GM12872 (cell line): ENCODE measurements around the gene MAPK4.

ENCODE experiments used
- TF ChIP-seq, protein P1 (sequence below): IDR thresholded peaks from 3 replicates; pipeline ENCODE4 v1.5.1; 2011; ENCODE audit warnings: low read depth, mild to moderate bottlenecking, low read length, moderate library complexity; ENCODE audit not compliant: insufficient read depth

MAPK4 gene

GRCh38 chr18:50590593-50590992 is 30.7 kb downstream of the MAPK4 start:
- TF ChIP-seq, protein P1, sequence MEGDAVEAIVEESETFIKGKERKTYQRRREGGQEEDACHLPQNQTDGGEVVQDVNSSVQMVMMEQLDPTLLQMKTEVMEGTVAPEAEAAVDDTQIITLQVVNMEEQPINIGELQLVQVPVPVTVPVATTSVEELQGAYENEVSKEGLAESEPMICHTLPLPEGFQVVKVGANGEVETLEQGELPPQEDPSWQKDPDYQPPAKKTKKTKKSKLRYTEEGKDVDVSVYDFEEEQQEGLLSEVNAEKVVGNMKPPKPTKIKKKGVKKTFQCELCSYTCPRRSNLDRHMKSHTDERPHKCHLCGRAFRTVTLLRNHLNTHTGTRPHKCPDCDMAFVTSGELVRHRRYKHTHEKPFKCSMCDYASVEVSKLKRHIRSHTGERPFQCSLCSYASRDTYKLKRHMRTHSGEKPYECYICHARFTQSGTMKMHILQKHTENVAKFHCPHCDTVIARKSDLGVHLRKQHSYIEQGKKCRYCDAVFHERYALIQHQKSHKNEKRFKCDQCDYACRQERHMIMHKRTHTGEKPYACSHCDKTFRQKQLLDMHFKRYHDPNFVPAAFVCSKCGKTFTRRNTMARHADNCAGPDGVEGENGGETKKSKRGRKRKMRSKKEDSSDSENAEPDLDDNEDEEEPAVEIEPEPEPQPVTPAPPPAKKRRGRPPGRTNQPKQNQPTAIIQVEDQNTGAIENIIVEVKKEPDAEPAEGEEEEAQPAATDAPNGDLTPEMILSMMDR = no peak

GRCh38 chr18:50594012-50594411 is 34.1 kb downstream of the MAPK4 start:
- TF ChIP-seq, protein P1 = no peak

DNA sequence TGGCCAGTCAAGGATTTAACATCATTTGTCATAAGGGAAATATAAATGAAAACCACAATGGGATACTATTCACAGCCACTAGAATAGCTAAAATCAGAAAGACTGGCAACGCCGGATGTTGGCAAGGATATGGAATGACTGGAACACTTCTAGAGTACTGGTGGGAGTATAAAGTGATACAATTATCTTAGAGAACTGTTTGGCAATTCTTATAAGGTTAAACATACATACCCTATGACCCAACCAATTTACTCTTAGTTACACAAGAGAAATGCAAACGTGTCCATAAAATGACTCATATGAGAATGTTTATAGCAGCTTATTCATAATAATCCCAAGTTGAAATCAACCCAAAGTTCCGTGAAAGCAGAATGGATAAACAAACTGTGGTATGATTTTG is 35.1 kb downstream of the MAPK4 start:
- TF ChIP-seq, protein P1 = no peak

GRCh38 chr18:50602466-50602865 is 42.6 kb downstream of the MAPK4 start:
- TF ChIP-seq, protein P1 = no peak

DNA sequence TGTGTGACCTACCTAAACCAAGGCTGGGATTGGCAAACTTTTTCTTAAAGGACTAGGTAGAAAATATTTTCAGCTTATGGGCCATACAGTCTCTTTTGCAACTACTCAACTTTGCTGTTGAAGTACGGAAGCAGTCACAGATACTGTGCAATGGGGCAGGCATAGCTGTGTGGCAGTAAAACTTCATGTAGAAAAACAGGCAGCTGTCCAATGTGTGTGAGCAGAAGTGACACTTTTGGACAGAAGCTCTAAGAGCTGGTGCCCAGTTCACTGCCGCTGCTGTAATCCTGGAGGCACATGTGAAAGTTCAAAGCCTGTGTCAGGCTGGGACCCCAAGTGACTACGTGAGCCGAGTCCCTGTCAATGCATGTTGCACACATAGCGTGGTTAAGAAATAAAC is 46.7 kb downstream of the MAPK4 start:
- TF ChIP-seq, protein P1 = no peak

GRCh38 chr18:50607378-50607926 is 47.6 kb downstream of the MAPK4 start:
- TF ChIP-seq, protein P1 = no peak

- TF ChIP-seq, protein P1 = peak; percentile 53
Measured at GRCh38 chr18:50610349-50610748, 50.5 kb downstream of the MAPK4 start.
